CD4-positive, alpha-beta T cell treated with Interferon alpha-2 for 1 hour (primary cell): ENCODE results near the gene MLLT3.

ENCODE experiments used
- DNase-seq, 2 donors: peaks; one replicate each; pipeline ENCODE4 v3.0.0-alpha.2; 2020 to 2022

MLLT3 gene

DNA sequence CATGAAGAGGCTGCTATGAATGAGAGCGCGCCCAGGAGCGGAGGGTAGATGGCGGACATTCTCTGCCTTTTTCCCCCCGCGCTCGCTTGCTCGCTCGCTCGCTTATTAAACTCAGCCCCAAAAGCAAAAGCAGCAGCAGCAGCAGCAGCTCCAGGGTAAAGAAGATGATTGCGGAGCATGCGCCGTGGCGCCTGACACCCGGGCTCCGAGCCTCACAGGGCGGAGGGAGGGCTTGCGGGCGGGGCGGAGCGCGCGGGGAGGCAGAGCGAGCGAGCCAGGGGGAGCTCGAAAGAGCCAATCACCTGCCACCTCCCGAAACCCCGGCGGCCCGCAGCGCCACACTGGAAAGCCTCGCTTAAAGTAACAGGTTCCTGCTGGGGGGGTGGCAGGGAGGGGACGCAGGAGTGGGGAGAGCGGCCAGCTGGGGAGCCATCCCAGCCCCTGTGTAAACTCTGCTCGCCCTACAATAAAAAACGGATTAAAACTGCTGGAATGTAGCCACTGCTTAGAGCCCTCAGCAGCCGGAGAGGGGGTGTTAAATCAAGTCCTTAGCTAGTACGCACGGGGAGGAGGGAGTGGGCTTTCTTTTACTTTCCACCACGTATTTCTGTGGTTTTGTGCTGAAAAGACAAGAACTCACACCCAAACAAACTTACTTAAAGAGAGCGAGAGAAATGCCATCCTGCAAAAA lies at the start of gene MLLT3:
Gene MLLT3 (minus strand): TSS at position 170 of the 691 bp plus-strand sequence.
- peak; percentile 96 to 97 for DNase-seq

GRCh38 chr9:20671635-20672034 lies 49.3 kb upstream of the MLLT3 start:
- DNase-seq: no peak

- no peak for DNase-seq
Observed at GRCh38 chr9:20670395-20670794, 48.1 kb upstream of the MLLT3 start.

- DNase-seq: no peak
Observed at GRCh38 chr9:20664501-20664900, 42.2 kb upstream of the MLLT3 start.

DNA sequence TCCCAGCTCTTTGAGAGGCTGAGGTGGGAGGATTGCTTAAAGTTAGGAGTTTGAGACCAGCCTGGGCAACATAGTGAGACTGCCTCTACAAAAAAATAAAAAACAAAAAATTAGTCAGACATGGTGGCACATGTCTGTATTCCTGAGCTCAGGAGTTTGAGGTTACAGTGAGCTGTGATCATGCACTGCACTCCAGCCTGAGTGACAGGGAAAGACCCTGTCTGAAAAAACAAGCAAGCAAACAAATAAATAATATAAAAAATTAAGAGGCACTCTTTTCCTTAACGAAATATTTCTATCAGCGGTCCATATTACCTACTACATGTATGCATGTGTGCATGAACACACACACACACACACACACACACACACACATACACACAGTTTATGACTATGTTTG lies 40.8 kb upstream of the MLLT3 start:
- no peak for DNase-seq

DNA sequence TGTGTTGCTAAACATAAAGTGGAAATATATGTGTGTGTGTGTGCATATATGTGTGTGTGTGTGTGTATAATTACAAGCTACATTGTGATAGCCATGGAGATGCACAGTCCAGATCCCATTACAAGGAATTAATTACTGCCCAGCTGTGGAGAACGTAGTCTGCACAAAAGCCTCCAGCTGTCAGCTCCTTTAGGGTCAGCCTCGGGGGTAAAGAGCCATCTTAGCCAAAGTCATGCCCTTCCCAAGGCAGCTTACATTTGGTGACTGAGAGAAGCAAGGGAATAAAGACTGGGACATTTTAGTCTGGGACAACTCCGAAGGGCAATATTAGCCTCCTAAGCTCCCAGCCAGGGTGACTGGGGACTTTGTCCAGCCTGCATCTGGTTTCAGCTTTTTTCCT lies 39.9 kb upstream of the MLLT3 start:
- no peak for DNase-seq

DNA sequence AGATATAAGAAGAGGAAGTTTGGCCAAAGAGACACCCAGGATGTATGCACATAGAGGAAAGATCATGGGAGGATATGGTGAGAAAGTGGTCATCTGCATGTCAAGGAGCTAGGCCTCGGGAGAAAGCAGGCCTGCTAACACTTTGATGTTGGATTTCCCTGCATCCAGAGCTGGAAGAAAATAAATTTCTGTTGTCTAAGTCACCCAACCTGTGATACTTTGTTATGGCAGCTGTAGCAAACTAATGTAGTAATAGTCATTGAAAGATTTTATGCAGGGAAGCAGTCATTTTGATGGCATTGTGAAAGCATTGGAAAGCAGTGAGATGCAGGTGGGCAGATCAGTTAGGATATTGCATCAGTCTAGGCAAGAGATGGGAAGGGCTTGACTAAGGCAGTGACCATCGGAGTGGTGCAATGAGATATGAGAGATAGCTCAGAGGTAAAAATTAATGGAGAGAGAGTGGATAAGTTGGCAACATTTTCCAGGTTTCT lies 37.2 kb upstream of the MLLT3 start:
- no peak for DNase-seq

- DNase-seq: no peak
Observed at GRCh38 chr9:20658677-20659473, 36.6 kb upstream of the MLLT3 start.

- peak; percentile 35 to 47 for DNase-seq
Observed at GRCh38 chr9:20658246-20658667, 36.0 kb upstream of the MLLT3 start.

DNA sequence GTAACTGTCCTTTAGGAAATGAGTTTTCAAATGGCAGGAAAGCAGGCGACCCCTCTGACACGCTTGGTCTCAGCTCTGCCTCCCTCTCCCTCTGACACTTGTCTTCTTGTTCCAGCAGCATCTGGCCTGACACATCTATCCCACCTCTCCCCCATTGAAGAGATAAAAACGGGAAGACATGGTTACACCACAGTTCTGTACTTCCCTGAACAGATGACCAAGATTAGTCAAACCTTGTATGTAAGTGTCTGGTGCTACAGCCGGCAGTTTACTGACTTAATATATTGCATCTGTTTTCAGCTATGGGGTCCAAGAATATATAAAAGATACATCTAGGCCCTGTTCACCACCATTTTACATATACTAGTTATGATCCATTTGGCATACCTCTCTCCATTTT lies 29.6 kb upstream of the MLLT3 start:
- DNase-seq: no peak

DNA sequence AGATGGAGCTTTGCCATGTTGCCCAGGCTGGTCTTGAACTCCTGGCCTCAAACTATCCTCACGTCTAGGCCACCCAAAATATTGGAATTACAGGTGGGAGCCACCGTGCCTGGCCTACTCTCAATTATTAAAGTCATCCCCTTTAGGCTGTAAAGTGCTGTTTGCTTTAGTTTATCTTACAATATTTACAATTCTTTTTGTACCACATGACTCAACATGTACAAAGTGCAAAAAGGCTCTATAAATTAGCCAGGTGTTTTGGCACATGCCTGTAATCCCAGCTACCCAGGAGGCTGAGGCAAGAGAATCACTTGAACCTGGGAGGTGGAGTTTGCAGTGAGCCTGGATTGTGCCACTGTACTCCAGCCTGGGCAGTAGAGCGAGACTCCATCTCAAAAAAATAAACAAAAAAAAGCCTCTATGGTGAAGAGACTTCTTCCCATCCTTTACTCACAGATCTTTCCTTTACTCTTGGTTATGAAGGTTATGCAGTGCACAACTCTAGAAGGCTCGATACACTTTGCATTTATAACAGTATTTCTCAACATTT lies 28.5 kb upstream of the MLLT3 start:
- no peak for DNase-seq

- DNase-seq: no peak
Observed at GRCh38 chr9:20650313-20650712, 28.0 kb upstream of the MLLT3 start.

- DNase-seq: no peak
Observed at GRCh38 chr9:20649381-20649780, 27.1 kb upstream of the MLLT3 start.

GRCh38 chr9:20646656-20647055 lies 24.4 kb upstream of the MLLT3 start:
- DNase-seq: no peak

- DNase-seq: no peak
Observed at GRCh38 chr9:20643660-20644059, 21.4 kb upstream of the MLLT3 start.

DNA sequence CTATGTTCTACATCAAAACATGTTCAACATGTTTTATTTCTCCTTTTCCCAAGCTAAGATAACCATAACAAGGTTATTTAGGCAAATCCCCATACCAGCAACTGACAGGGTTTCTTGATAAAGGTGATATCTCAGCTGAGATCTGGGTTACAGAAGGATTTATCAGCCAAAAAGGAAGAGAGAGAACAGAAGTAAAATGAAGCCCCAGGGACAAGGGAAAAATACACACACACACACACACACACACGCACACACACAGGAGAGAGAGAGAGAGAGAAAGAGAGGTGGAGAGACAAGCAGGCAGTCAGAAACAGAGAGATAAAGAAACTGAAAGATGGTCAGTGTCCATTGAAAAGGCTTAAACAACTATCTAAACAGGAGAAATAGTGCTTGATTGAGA lies 19.7 kb upstream of the MLLT3 start:
- DNase-seq: no peak

DNA sequence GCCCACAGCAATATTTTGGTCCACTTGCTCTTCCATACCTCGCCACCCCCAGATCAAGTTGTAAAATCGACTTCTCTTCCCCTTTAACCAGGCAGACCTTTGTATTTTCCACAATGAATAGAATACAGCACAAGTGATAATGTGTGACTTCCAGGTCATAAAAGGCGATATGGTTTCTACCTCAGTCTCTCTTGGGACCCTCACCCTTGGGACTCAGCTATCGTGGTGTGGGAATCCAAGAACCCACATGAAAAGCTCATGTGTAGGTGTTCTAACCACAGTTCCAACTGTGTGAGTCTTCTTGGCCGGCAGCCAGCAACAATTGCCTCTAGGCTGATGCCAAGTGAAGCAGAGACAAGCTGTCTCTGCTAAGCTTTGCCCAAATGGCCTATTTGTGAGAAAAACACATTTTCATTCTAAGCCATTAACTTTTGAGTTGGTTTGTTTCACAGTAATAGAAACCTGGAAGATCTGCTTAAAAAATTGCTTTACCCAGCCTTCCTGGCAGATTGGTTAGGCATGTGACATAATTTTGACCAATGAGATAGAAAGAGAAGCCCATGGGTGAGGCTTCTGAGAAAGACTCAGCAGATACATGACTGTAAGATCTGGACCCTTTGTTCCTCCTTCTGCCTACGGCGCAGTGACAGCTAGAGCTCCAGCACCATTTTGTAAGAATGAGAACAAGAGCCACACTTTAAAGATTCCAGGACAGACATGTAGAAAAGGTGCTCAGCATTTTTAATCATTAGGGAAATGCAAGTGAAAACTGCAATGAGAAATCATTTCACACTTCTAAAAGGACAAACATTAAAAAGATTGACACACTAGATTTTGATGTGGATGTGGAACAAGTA lies 18.3 kb upstream of the MLLT3 start:
- DNase-seq: peak; percentile 64 to 72

- no peak for DNase-seq
Observed at GRCh38 chr9:20636888-20637440, 14.7 kb upstream of the MLLT3 start.

GRCh38 chr9:20634895-20635294 lies 12.6 kb upstream of the MLLT3 start:
- DNase-seq: no peak

DNA sequence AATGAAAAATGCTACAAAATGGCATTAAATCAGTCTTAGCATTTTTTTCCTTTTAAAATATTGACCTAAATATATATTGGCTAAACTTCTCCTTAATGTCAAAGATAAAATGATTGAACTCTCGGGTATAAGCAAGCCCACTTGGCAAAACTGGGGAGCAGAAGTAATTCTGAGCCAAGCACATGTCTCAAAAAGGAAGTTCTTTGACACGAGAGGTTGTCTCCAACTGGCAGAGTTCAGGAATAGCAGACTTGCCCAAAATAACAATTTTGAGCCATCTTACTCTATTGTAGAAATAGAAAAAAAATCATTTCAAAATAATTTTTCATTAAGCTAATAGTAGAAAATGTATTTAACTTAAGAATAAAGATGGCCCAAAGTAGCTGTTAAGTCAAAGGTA lies 10.4 kb upstream of the MLLT3 start:
- DNase-seq: no peak

DNA sequence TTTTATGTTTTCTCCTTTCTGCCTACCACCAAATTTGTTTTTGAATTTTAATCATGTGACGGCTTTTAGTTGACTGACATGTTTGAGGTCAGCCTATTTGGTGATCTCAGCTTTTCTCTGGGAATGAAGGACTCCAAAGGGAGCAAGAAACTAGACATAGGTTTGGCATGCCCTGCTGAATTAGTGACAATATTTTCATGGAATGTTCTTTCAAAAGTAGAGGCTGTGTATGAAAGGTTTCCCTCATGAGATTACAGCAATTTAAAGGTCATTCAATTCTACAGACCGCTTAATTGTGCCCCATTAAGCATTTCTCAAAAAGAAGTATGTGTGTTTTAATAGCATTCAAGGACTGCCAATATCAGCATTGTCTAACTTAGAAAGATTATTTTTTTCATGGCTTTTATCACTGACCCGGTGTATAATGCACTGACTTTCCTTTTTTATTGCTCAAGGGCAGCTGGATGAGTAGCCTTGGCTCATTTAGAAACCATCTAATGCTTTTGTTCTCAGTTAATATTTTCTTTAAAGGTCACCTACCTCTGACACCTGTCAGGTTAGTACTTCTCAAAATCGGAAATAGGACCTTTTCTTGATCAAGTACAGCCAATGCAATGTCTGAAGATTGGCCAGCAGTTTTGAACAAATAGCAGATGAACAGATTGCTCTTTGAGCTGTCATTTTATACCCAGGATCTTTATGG lies 8.1 kb upstream of the MLLT3 start:
- DNase-seq: no peak

GRCh38 chr9:20625003-20625349 lies 2.7 kb upstream of the MLLT3 start:
- no peak for DNase-seq
